HepG2 (cell line): ENCODE results near the gene TXNRD2. TPM values are rescaled to one million over a fixed set of nuclear protein-coding genes. Genes with fewer than 3 reads are reported as not detected.

Source experiments
- ATAC-seq: fragments of 200-7000 bp; cut with Tn5 transposase; 3 replicates; pipeline ENCODE4 v1.9.1; 2020; ENCODE audit warnings: mild to moderate bottlenecking, moderate library complexity
- BruUV-seq: library from RNA; stranded (reverse); fragments of 400-500 nt; replicated peaks from 2 replicates; lab custom pipeline; 2021; lab: Mats Ljungman, UMichigan
- CTCF ChIA-PET: fragments of 300-600 bp; formaldehyde crosslinking; extraction: SDS; loops from one replicate; lab custom pipeline; 2021; ENCODE audit warnings: low total read pairs, inconsistent platforms, low intra/inter-chr PET ratio; lab: Yijun Ruan, JAX
- POLR2A ChIA-PET: fragments of 350-600 bp; sonication (Branson Sonifier 250); formaldehyde crosslinking; loops from one replicate; lab custom pipeline; 2020; ENCODE audit warnings: antibody characterized with exemption, inconsistent platforms; lab: Yijun Ruan, JAX
- DNase-seq: peaks from one replicate; pipeline ENCODE4 v3.0.0-alpha.2; 2015; ENCODE audit warnings: low spot score
- FAIRE-seq: peaks from 3 replicates; lab custom pipeline; 2011; peaks lifted over from hg19 to GRCh38; lab: Jason Lieb, UNC
- H2AFZ ChIP-seq: one replicate; pipeline ENCODE4 v1.6.1; 2011; ENCODE audit warnings: low read length, inconsistent platforms
- H3K27ac ChIP-seq: fragments of 300-600 bp; 3 replicates; pipeline ENCODE4 v1.8.0; 2011; ENCODE audit warnings: mixed run types, mild to moderate bottlenecking, mixed read lengths, low read length, inconsistent platforms; ENCODE audit not compliant: insufficient read depth; ENCODE audit errors: extremely low read length
- H3K27me3 ChIP-seq, 2 experiments: fragments of 200-600 bp in 1 of 2; 2 replicates in 1 of 2; 3 replicates in 1 of 2; pipeline versions ENCODE4 v1.6.0 to v1.8.0; 2011; ENCODE audit warnings: low read length in 2 of 2, mild to moderate bottlenecking in 2 of 2, moderate library complexity in 2 of 2, inconsistent platforms in 1 of 2; ENCODE audit not compliant: insufficient read depth in 2 of 2, control insufficient read depth in 1 of 2
- H3K36me3 ChIP-seq, 2 experiments: fragments of 200-600 bp in 1 of 2; replicated peaks in 1 of 2; 2 replicates in 1 of 2; 3 replicates in 1 of 2; pipeline versions ENCODE4 v1.5.1 to v1.8.0; 2011; ENCODE audit warnings: low read length in 2 of 2, inconsistent platforms in 1 of 2; ENCODE audit not compliant: insufficient read depth in 2 of 2, control insufficient read depth in 1 of 2
- H3K4me1 ChIP-seq: 2 replicates; pipeline ENCODE4 v1.5.1; 2012; ENCODE audit warnings: low read length, inconsistent platforms; ENCODE audit not compliant: insufficient read depth
- H3K4me2 ChIP-seq: 2 replicates; pipeline ENCODE4 v1.6.0; 2011; ENCODE audit warnings: low read depth, low read length, inconsistent platforms
- H3K4me3 ChIP-seq, 3 experiments: fragments of 200-600 bp in 1 of 3; sonication (generic), shearing (Covaris generic) in 1 of 3; replicated peaks in 1 of 3; 2 replicates each; pipeline ENCODE4 v1.5.1; 2011 to 2016; ENCODE audit warnings: low read length in 3 of 3, inconsistent platforms in 2 of 3, low read depth in 2 of 3, mild to moderate bottlenecking in 2 of 3, control low read depth in 1 of 3, mixed read lengths in 1 of 3; ENCODE audit not compliant: insufficient read depth in 1 of 3
- H3K79me2 ChIP-seq: one replicate; pipeline ENCODE4 v1.6.1; 2011; ENCODE audit warnings: low read length, inconsistent platforms; ENCODE audit not compliant: insufficient read depth
- H3K9ac ChIP-seq: 2 replicates; pipeline ENCODE4 v1.6.0; 2011; ENCODE audit warnings: mild to moderate bottlenecking, low read depth, low read length, inconsistent platforms; ENCODE audit not compliant: insufficient read depth
- H3K9me3 ChIP-seq: 2 replicates; pipeline ENCODE4 v1.5.1; 2012; ENCODE audit warnings: mild to moderate bottlenecking, low read length
- H4K20me1 ChIP-seq: 2 replicates; pipeline ENCODE4 v1.6.0; 2011; ENCODE audit warnings: inconsistent platforms, mild to moderate bottlenecking, low read length, moderate library complexity; ENCODE audit not compliant: insufficient read depth
- ATF7 ChIP-seq, 2 experiments: fragments of 450-650 bp in 1 of 2; sonication (generic) in 1 of 2; formaldehyde crosslinking in 1 of 2; IDR thresholded peaks; 2 replicates each; pipeline versions ENCODE4 v1.4.0 to v1.6.1; 2016 to 2020; ENCODE audit warnings: antibody characterized with exemption in 1 of 2, mild to moderate bottlenecking in 1 of 2, missing genetic modification reagents in 1 of 2
- HNF1B ChIP-seq: sonication (generic); formaldehyde crosslinking; IDR thresholded peaks from 2 replicates; pipeline ENCODE4 v1.5.1; 2020; ENCODE audit warnings: mild to moderate bottlenecking, moderate library complexity, missing genetic modification reagents
- RBM22 ChIP-seq: fragments of 200-400 bp; formaldehyde crosslinking; optimal IDR thresholded peaks from 2 replicates; pipeline ENCODE3; 2017; ENCODE audit warnings: mild to moderate bottlenecking, low read length, moderate library complexity
- SIX1 ChIP-seq: sonication (generic); formaldehyde crosslinking; IDR thresholded peaks from 2 replicates; pipeline ENCODE4 v1.4.0; 2020; ENCODE audit warnings: missing genetic modification reagents, borderline replicate concordance
- SMC3 ChIP-seq: IDR thresholded peaks from 2 replicates; pipeline ENCODE4 v1.6.1; 2011; ENCODE audit warnings: low read length, improper control_type of control experiment
- SP140L ChIP-seq: sonication (generic); formaldehyde crosslinking; IDR thresholded peaks from 2 replicates; pipeline ENCODE4 v1.4.0; 2020; ENCODE audit warnings: missing genetic modification reagents, borderline replicate concordance
- SP4 ChIP-seq: sonication (generic); formaldehyde crosslinking; IDR thresholded peaks from 2 replicates; pipeline ENCODE4 v1.8.1; 2023; ENCODE audit warnings: mild to moderate bottlenecking, missing genetic modification reagents
- ZMAT3 ChIP-seq: sonication (generic); formaldehyde crosslinking; conservative IDR thresholded peaks from 2 replicates; pipeline ENCODE4 v1.7.0; 2021; ENCODE audit warnings: missing genetic modification reagents
- ZNF251 ChIP-seq: sonication (generic); formaldehyde crosslinking; IDR thresholded peaks from 2 replicates; pipeline ENCODE4 v1.9.0; 2021; ENCODE audit warnings: mild to moderate bottlenecking, missing genetic modification reagents
- ZNF274 ChIP-seq: sonication (generic); formaldehyde crosslinking; IDR thresholded peaks from 2 replicates; pipeline ENCODE4 v1.5.1; 2020; ENCODE audit warnings: mild to moderate bottlenecking, missing genetic modification reagents
- WGBS: methylation state at CpG from one replicate; pipeline ENCODE4 v1.1.6; 2017; ENCODE audit warnings: low lambda C conversion rate; 5-methylcytosine and 5-hydroxymethylcytosine counted together
- in situ Hi-C: cut with HindIII; loops from 2 replicates; pipeline ENCODE4 v1.10.0; 2017; ENCODE audit warnings: low pct_unique_long_range_greater_than_20kb; ENCODE audit not compliant: extremely low pct_ligation_motif_present
- intact Hi-C: fragments of 100-400 bp; cut with micrococcal nuclease; formaldehyde crosslinking; loops from one replicate; pipeline ENCODE4 v1.10.0; 2022; ENCODE audit not compliant: unreplicated experiment
- polyA plus RNA-seq, 8 experiments: library from polyadenylated mRNA; depleted of rRNA in 3 of 8; stranded (reverse) in 7 of 8; unstranded in 1 of 8; fragments of >200 nt; fragmentation: Illumina TruSeq in 4 of 8; extraction: Trizol in 4 of 8; gene quantifications; 2 replicates each; pipeline versions ENCODE4 v1.2.1 to v1.2.3, GENCODE V29; 2011 to 2016; ENCODE audit warnings: low read depth in 4 of 8, missing spikeins in 1 of 8, mixed read lengths in 1 of 8; ENCODE audit not compliant: insufficient read depth in 1 of 8
- total RNA-seq, 5 experiments: library from RNA; depleted of rRNA; stranded (reverse); fragments of >200 nt; fragmentation: Illumina TruSeq; extraction: Trizol; gene quantifications; 2 replicates each; pipeline ENCODE4 v1.2.3, GENCODE V29; 2016; ENCODE audit warnings: low read depth in 1 of 5
- TF ChIP-seq, protein P1 (sequence below): IDR thresholded peaks from 2 replicates; pipeline ENCODE4 v1.6.1; 2016; ENCODE audit warnings: missing genetic modification reagents, missing compliant biosample characterization
- TF ChIP-seq, protein P2 (sequence below): sonication (generic); formaldehyde crosslinking; IDR thresholded peaks from 2 replicates; pipeline ENCODE4 v1.5.0; 2020; ENCODE audit warnings: mild to moderate bottlenecking, missing genetic modification reagents, moderate library complexity
- TF ChIP-seq, protein P3 (sequence below): sonication (generic); formaldehyde crosslinking; IDR thresholded peaks from 2 replicates; pipeline ENCODE4 v1.4.0; 2020; ENCODE audit warnings: low read depth, mild to moderate bottlenecking, missing genetic modification reagents

TXNRD2 gene
- total and polyA plus RNA-seq, 2 of the 13 experiments (the other 11 are each of a cell fraction or from before 2014, with no cell fraction given) = 17.5 to 18.6 TPM

GRCh38 chr22:19966908-19967750, 25.5 kb upstream of the TXNRD2 start (continued):
- TF ChIP-seq SP140L (CRISPR knock-in tag) = no peak
- TF ChIP-seq, protein P1, sequence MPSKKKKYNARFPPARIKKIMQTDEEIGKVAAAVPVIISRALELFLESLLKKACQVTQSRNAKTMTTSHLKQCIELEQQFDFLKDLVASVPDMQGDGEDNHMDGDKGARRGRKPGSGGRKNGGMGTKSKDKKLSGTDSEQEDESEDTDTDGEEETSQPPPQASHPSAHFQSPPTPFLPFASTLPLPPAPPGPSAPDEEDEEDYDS = no peak
- TF ChIP-seq SIX1 (CRISPR knock-in tag) = no peak
- no peak for TF ChIP-seq ZNF274 (CRISPR knock-in tag)
- TF ChIP-seq SP4 = no peak
- no peak for TF ChIP-seq ZNF251 (CRISPR knock-in tag)

DNA sequence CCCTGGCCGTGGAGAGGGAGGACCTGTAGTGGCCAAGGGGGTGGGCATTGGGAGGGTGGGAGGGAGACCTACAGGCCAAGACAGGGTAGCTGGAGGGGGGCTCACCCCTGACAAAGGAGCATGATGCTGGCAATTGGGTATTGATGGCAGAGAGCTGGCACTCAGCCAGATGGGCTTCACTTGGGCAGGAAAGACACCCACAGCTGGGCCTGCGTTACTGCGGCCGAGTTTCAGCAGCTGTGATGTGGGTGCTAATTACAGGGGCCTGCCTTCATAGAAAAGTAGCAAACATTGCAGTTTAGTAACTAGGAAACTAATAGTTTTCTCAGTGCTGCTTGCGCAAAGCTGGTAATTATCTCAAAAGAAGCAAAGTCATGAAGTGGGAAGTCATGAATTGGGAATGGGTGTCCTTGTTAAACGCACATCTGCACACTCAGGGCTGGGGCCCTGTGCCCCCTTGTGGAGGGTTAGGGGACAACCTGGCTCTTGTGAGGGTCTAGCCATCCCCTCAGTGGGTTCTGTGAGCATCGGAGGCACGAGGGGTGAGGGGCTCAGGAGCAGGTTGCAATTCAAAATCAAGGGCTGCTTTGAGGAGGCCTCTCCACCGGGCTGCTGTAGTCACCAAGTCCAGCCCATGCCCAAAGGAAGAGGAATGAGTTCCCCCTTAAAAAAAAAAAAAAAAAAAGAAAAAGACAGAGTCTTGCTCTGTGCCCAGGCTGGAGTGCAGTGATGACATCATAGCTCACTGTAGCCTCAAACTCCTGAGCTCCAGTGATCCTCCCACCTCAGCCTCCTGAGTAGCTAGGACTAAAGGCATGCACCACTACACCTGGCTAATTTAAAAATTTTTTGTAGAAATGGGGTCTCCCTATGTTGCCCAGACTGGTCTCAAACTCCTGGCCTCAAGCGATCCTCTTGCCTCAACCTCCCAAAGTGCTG, 24.4 kb upstream of the TXNRD2 start:
- H3K9ac ChIP-seq = no peak overlapping the region
- no TSS peak for BruUV-seq
- in situ Hi-C loops (no loop called here), intact Hi-C loops (no loop called here)
- ChIA-PET POLR2A (interaction anchor here (1.0 to 2.0 kb wide), 2 partner anchors 48 to 55 kb away, joined by 3 to 7 read pairs; partner anchors contain the start of gene TANGO2), CTCF (interaction anchor here (0.8 to 2.0 kb wide), 2 partner anchors 12 to 14 kb away, joined by 3 to 7 read pairs; no protein-coding TSS in a partner anchor)
- H2AFZ ChIP-seq = no peak overlapping the region
- H3K36me3 ChIP-seq = peaks cover 14 to 41% of the 10 kb centered on the region in 2 experiments; a peak in 4 of 5 replicates
- H3K27me3 ChIP-seq = no peaks in the 10 kb centered on the region
- no peaks in the 10 kb centered on the region; the same call in 1 of the 2 replicates for H4K20me1 ChIP-seq
- peak overlapping the region; percentile 40 for H3K27ac ChIP-seq
- peaks cover 12% of the 10 kb centered on the region for H3K79me2 ChIP-seq
- H3K9me3 ChIP-seq = no peaks in the 10 kb centered on the region
- ATAC-seq (no peak), DNase-seq (no peak), FAIRE-seq (no peak)
- H3K4me3 ChIP-seq = no peak overlapping the region
- no peak overlapping the region for H3K4me2 ChIP-seq
- WGBS = 93% methylated on average over 10 of the region's 10 CpGs
- peaks cover 68% of the 10 kb centered on the region for H3K4me1 ChIP-seq
- 0 out of 2 replicates have a peak, but pooled peaks have one; percentile 11 for TF ChIP-seq SMC3
- TF ChIP-seq, protein P2, sequence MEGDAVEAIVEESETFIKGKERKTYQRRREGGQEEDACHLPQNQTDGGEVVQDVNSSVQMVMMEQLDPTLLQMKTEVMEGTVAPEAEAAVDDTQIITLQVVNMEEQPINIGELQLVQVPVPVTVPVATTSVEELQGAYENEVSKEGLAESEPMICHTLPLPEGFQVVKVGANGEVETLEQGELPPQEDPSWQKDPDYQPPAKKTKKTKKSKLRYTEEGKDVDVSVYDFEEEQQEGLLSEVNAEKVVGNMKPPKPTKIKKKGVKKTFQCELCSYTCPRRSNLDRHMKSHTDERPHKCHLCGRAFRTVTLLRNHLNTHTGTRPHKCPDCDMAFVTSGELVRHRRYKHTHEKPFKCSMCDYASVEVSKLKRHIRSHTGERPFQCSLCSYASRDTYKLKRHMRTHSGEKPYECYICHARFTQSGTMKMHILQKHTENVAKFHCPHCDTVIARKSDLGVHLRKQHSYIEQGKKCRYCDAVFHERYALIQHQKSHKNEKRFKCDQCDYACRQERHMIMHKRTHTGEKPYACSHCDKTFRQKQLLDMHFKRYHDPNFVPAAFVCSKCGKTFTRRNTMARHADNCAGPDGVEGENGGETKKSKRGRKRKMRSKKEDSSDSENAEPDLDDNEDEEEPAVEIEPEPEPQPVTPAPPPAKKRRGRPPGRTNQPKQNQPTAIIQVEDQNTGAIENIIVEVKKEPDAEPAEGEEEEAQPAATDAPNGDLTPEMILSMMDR = peak; percentile 57
- no peak for TF ChIP-seq ZMAT3
- 0 out of 2 replicates have a peak, but pooled peaks have one; percentile 43 for TF ChIP-seq HNF1B
- TF ChIP-seq, protein P3, sequence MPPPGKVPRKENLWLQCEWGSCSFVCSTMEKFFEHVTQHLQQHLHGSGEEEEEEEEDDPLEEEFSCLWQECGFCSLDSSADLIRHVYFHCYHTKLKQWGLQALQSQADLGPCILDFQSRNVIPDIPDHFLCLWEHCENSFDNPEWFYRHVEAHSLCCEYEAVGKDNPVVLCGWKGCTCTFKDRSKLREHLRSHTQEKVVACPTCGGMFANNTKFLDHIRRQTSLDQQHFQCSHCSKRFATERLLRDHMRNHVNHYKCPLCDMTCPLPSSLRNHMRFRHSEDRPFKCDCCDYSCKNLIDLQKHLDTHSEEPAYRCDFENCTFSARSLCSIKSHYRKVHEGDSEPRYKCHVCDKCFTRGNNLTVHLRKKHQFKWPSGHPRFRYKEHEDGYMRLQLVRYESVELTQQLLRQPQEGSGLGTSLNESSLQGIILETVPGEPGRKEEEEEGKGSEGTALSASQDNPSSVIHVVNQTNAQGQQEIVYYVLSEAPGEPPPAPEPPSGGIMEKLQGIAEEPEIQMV (CRISPR knock-in tag) = no peak
- peak; percentile 80 for TF ChIP-seq ATF7 (IDR thresholded peaks at IDR 0.05)
- no peak for TF ChIP-seq ATF7 (CRISPR knock-in tag; IDR thresholded peaks at IDR 0.05)
- peak; percentile 33 for TF ChIP-seq RBM22
